HEK293 (cell line): ENCODE data around the gene IDE.

Experiments used
- MEIS1 ChIP-seq: sonication (generic); formaldehyde crosslinking; IDR thresholded peaks from 2 replicates; pipeline ENCODE4 v1.8.1; 2022; ENCODE audit warnings: missing genetic modification reagents, mild to moderate bottlenecking, borderline replicate concordance
- PRDM1 ChIP-seq: fragments of 450-650 bp; formaldehyde crosslinking; IDR thresholded peaks from 2 replicates; pipeline ENCODE4; 2016; ENCODE audit warnings: missing biosample characterization, missing genetic modification characterization
- PRDM6 ChIP-seq: fragments of 450-650 bp; formaldehyde crosslinking; IDR thresholded peaks from 2 replicates; pipeline ENCODE4 v1.5.1; 2017; ENCODE audit warnings: missing biosample characterization, missing genetic modification characterization
- YY2 ChIP-seq: fragments of 450-650 bp; formaldehyde crosslinking; IDR thresholded peaks from 2 replicates; pipeline ENCODE4 v1.5.1; 2016; ENCODE audit warnings: missing biosample characterization, missing genetic modification characterization
- ZBTB8A ChIP-seq: fragments of 450-650 bp; formaldehyde crosslinking; IDR thresholded peaks from 2 replicates; pipeline ENCODE4 v1.5.1; 2016; ENCODE audit warnings: missing biosample characterization, missing genetic modification characterization
- ZNF658 ChIP-seq: fragments of 450-650 bp; formaldehyde crosslinking; IDR thresholded peaks from 2 replicates; pipeline ENCODE4; 2016; ENCODE audit warnings: missing biosample characterization, missing genetic modification characterization
- ZNF670 ChIP-seq: fragments of 450-650 bp; formaldehyde crosslinking; IDR thresholded peaks from 2 replicates; pipeline ENCODE4 v1.5.1; 2016; ENCODE audit warnings: missing biosample characterization, missing genetic modification characterization, low read depth
- ZNF677 ChIP-seq: fragments of 450-650 bp; IDR thresholded peaks from 2 replicates; pipeline ENCODE4 v1.5.0; 2018; ENCODE audit warnings: missing biosample characterization, mild to moderate bottlenecking, missing genetic modification characterization, moderate library complexity
- TF ChIP-seq, protein P1 (sequence below): fragments of 450-650 bp; formaldehyde crosslinking; IDR thresholded peaks from 2 replicates; pipeline ENCODE4 v1.5.1; 2016; ENCODE audit warnings: missing biosample characterization, missing genetic modification characterization

DNA sequence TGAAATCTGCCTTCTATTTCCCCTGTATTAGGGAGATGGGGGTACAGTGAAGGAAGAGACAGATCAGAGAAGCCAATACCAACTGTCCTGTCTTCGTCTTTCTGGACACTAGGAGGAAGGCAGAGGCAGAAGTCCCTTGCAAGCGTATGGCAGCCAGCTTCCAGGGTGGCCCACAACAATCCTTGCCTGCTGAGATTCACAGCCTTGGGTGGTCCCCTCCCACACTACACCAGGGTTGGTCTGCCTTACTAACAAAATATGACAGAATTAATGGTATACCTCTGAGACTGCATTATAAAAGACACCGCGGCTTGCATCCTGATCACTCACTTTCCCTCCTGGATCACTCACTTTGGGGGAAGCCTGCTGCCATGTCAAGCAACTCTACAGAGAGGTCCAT, 90.4 kb downstream of the IDE start:
- TF ChIP-seq PRDM6 (tag by site-specific recombination) = no peak
- no peak for TF ChIP-seq MEIS1 (CRISPR knock-in tag)
- TF ChIP-seq, protein P1, sequence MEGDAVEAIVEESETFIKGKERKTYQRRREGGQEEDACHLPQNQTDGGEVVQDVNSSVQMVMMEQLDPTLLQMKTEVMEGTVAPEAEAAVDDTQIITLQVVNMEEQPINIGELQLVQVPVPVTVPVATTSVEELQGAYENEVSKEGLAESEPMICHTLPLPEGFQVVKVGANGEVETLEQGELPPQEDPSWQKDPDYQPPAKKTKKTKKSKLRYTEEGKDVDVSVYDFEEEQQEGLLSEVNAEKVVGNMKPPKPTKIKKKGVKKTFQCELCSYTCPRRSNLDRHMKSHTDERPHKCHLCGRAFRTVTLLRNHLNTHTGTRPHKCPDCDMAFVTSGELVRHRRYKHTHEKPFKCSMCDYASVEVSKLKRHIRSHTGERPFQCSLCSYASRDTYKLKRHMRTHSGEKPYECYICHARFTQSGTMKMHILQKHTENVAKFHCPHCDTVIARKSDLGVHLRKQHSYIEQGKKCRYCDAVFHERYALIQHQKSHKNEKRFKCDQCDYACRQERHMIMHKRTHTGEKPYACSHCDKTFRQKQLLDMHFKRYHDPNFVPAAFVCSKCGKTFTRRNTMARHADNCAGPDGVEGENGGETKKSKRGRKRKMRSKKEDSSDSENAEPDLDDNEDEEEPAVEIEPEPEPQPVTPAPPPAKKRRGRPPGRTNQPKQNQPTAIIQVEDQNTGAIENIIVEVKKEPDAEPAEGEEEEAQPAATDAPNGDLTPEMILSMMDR (tag by site-specific recombination) = no peak
- TF ChIP-seq ZNF677 (tag by site-specific recombination) = no peak
- no peak for TF ChIP-seq PRDM1 (tag by site-specific recombination)
- TF ChIP-seq YY2 = no peak
- TF ChIP-seq ZNF658 (tag by site-specific recombination) = no peak
- TF ChIP-seq ZNF670 = no peak
- TF ChIP-seq ZBTB8A = no peak
